ENCODE results near the gene NELL1.

Gene NELL1

GRCh38 chr11:20668844-20669819 is at the start of gene NELL1:
NELL1 (plus strand) TSS chr11:20669586.
- DNase-seq, result no peak

GRCh38 chr11:20620988-20621387 is 48.4 kb upstream of the NELL1 start:
- DNase-seq, result no peak

- DNase-seq, result no peak
Observed at GRCh38 chr11:20621679-20622078, 47.7 kb upstream of the NELL1 start.

GRCh38 chr11:20623252-20623651 is 46.1 kb upstream of the NELL1 start:
- DNase-seq, result no peak

GRCh38 chr11:20626279-20626678 is 43.1 kb upstream of the NELL1 start:
- DNase-seq, result no peak

- no peak for DNase-seq
Observed at GRCh38 chr11:20627026-20627425, 42.4 kb upstream of the NELL1 start.

GRCh38 chr11:20627701-20628100 is 41.7 kb upstream of the NELL1 start:
- DNase-seq, result no peak

GRCh38 chr11:20631519-20632168 is 37.7 kb upstream of the NELL1 start:
- no peak for DNase-seq

GRCh38 chr11:20632169-20632532 is 37.2 kb upstream of the NELL1 start:
- DNase-seq, result no peak

- DNase-seq, result no peak
Observed at GRCh38 chr11:20634044-20634443, 35.3 kb upstream of the NELL1 start.

GRCh38 chr11:20634781-20635180 is 34.6 kb upstream of the NELL1 start:
- no peak for DNase-seq

GRCh38 chr11:20638074-20638473 is 31.3 kb upstream of the NELL1 start:
- DNase-seq, result no peak

GRCh38 chr11:20639688-20640087 is 29.7 kb upstream of the NELL1 start:
- no peak for DNase-seq

- DNase-seq, result no peak
Observed at GRCh38 chr11:20640401-20640800, 29.0 kb upstream of the NELL1 start.

- DNase-seq, result no peak
Observed at GRCh38 chr11:20644360-20644759, 25.0 kb upstream of the NELL1 start.

GRCh38 chr11:20647976-20648565 is 21.3 kb upstream of the NELL1 start:
- no peak for DNase-seq

GRCh38 chr11:20652150-20652806 is 17.1 kb upstream of the NELL1 start:
- no peak for DNase-seq

GRCh38 chr11:20654038-20654437 is 15.3 kb upstream of the NELL1 start:
- no peak for DNase-seq

GRCh38 chr11:20656901-20657300 is 12.5 kb upstream of the NELL1 start:
- no peak for DNase-seq

GRCh38 chr11:20658135-20658534 is 11.3 kb upstream of the NELL1 start:
- no peak for DNase-seq

- no peak for DNase-seq
Observed at GRCh38 chr11:20661445-20661844, 7.9 kb upstream of the NELL1 start.

- no peak for DNase-seq
Observed at GRCh38 chr11:20661850-20662249, 7.5 kb upstream of the NELL1 start.

- DNase-seq, result no peak
Observed at GRCh38 chr11:20668131-20668809, 1.1 kb upstream of the NELL1 start.
